SK-N-MC (cell line): Measurements from ENCODE around the gene PIK3R5.

Experiments used
- DNase-seq: peaks from one replicate; pipeline ENCODE4 v3.0.0-alpha.2; 2011; ENCODE audit warnings: low read depth, low spot score
- H3K27ac ChIP-seq: fragments of 200-600 bp; sonication (generic); 2 replicates; pipeline ENCODE4 v1.5.1; 2016; ENCODE audit warnings: mixed run types
- H3K36me3 ChIP-seq: fragments of 200-600 bp; sonication (generic); 2 replicates; pipeline ENCODE4 v1.6.1; 2017; ENCODE audit warnings: antibody characterized with exemption, low read length, mixed read lengths; ENCODE audit not compliant: insufficient read depth
- H3K4me3 ChIP-seq: fragments of 200-600 bp; sonication (generic); 2 replicates; pipeline ENCODE4 v1.5.1; 2016
- H3K9ac ChIP-seq: fragments of 200-600 bp; sonication (generic); 2 replicates; pipeline ENCODE4 v1.8.0; 2017; ENCODE audit warnings: mixed run types, mixed read lengths; ENCODE audit not compliant: insufficient read length
- H3K9me3 ChIP-seq: fragments of 200-600 bp; sonication (generic); 2 replicates; pipeline ENCODE4 v1.6.1; 2017; ENCODE audit warnings: low read depth, mild to moderate bottlenecking, antibody characterized with exemption, low read length, moderate library complexity, mixed read lengths
- EZH2 ChIP-seq: fragments of 200-600 bp; sonication (generic); IDR thresholded peaks from one replicate; pipeline ENCODE4 v1.6.1; 2017; ENCODE audit warnings: antibody characterized with exemption
- FOXP2 ChIP-seq: optimal IDR thresholded peaks from 2 replicates; pipeline ENCODE3; 2011; ENCODE audit warnings: mild to moderate bottlenecking, moderate library complexity; ENCODE audit not compliant: insufficient read depth; ENCODE audit errors: extremely low read length, control extremely low read depth
- POLR2AphosphoS5 ChIP-seq: IDR thresholded peaks from 2 replicates; pipeline ENCODE4 v1.6.1; 2012; ENCODE audit warnings: mild to moderate bottlenecking, low read depth, low read length, borderline replicate concordance

The PIK3R5 gene

DNA sequence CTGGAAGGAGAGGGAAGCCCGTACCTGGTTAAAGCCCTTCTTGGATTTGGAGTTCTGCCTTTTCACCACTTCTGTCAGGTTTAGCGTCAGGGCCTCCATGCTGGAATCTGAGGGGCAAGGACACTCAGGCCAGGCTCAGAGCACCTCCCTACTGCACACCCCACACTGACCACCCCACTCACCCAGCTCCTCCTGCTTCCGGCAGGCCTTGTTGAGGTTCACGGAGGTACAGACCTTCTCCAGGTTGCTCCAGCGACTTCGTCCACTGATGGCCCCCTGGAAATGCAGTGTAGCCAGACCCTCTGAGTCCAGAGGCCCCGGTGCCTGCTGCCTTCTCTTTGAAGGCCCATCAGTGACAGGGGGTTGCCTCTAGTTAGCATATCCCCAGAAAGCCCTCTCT is 83.9 kb downstream of the PIK3R5 start:
- TF ChIP-seq EZH2 (no peak), POLR2AphosphoS5 (no peak), FOXP2 (no peak)
- H3K9me3 ChIP-seq = no peaks in the 10 kb centered on the region
- H3K9ac ChIP-seq = no peak overlapping the region
- no peak overlapping the region for H3K4me3 ChIP-seq
- no peak overlapping the region for H3K27ac ChIP-seq
- no peak for DNase-seq
- H3K36me3 ChIP-seq = no peaks in the 10 kb centered on the region

GRCh38 chr17:8880466-8880865 is 85.0 kb downstream of the PIK3R5 start:
- no peak for DNase-seq
- no peak for TF ChIP-seq FOXP2
- no peak for TF ChIP-seq POLR2AphosphoS5
- TF ChIP-seq EZH2 = no peak
- H3K9ac ChIP-seq = no peak overlapping the region
- H3K4me3 ChIP-seq = no peak overlapping the region
- no peak overlapping the region for H3K27ac ChIP-seq
- H3K36me3 ChIP-seq = no peaks in the 10 kb centered on the region
- no peaks in the 10 kb centered on the region for H3K9me3 ChIP-seq

GRCh38 chr17:8879410-8879809 is 86.1 kb downstream of the PIK3R5 start:
- Histone ChIP-seq H3K36me3 (no peaks in the 10 kb centered on the region), H3K9me3 (no peaks in the 10 kb centered on the region), H3K9ac (no peak overlapping the region), H3K4me3 (no peak overlapping the region), H3K27ac (no peak overlapping the region)
- TF ChIP-seq POLR2AphosphoS5 = no peak
- TF ChIP-seq EZH2 = no peak
- no peak for TF ChIP-seq FOXP2
- no peak for DNase-seq

DNA sequence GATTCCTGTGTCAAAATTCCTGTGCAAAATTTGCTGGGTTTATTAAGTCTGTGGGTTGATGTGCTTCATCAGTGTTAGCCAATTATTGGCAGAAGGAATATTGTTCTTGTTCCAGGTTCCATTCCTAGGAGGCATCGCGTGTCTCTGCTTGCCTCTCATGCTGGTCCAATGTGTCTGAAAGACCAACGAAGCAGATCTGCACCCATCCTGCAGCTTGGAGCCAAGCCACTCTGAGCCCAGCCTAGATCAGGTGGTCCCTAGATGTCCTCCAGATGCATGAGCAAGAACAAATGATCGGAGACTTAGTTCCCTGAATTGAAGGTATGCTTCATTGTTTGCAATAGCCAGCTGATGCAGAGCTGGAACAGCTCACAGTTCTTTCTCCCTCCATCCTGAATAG is 87.5 kb downstream of the PIK3R5 start:
- Histone ChIP-seq H3K36me3 (no peaks in the 10 kb centered on the region), H3K9ac (no peak overlapping the region), H3K27ac (no peak overlapping the region), H3K4me3 (no peak overlapping the region), H3K9me3 (no peaks in the 10 kb centered on the region)
- TF ChIP-seq FOXP2 (no peak), EZH2 (no peak), POLR2AphosphoS5 (no peak)
- DNase-seq = no peak

DNA sequence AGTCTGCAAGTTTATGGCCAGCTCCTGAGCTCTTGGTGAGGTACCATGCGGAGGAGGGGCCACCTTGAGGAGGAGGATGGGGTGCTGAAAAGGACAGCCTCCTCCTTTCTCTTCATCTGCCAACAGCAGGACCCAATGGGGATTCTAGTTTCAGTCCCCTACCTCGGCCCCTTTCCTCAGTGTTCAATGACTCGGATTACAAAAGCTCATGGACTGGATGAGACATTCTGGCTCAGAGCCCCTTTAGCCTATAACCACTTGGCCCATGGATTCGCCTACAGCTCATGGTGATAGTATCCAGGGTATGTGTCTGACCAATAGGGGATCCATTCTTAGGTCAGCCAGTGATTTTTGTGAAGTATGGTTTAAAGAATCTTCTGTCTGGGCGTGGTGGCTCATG is 89.5 kb downstream of the PIK3R5 start:
- TF ChIP-seq EZH2 = no peak
- no peak for TF ChIP-seq FOXP2
- no peak for TF ChIP-seq POLR2AphosphoS5
- no peaks in the 10 kb centered on the region for H3K9me3 ChIP-seq
- DNase-seq = no peak

DNA sequence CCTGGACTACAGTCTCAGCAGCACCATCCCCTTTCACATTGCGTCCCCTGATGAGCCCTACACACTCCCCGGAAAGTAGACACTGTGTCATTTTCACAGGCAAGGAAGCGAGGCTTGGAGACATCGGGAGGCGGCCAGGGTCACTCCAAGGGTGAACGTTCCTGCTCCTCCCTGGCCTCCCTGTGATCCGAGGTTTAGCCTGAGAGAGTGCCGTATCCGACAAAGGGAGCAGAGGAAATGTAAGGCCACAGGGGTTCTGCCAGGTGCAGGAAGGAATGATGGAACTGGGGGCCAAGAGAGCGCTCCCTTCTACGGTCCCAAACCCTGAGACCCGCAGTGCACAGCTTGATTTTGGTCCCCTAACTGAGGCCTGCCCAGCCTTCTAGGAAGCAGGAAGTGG is 90.1 kb downstream of the PIK3R5 start:
- H3K4me3 ChIP-seq = no peak overlapping the region
- H3K9me3 ChIP-seq = no peaks in the 10 kb centered on the region
- no peak overlapping the region for H3K9ac ChIP-seq
- no peak for TF ChIP-seq FOXP2
- TF ChIP-seq EZH2 = no peak
- no peak for TF ChIP-seq POLR2AphosphoS5
- no peak for DNase-seq
- no peaks in the 10 kb centered on the region for H3K36me3 ChIP-seq
- no peak overlapping the region for H3K27ac ChIP-seq

More for the DNA sequence above, 89.5 kb downstream of the PIK3R5 start:
- Histone ChIP-seq H3K4me3 (no peak overlapping the region), H3K9ac (no peak overlapping the region), H3K27ac (no peak overlapping the region), H3K36me3 (no peaks in the 10 kb centered on the region)

- Histone ChIP-seq H3K36me3 (no peaks in the 10 kb centered on the region), H3K27ac (no peak overlapping the region), H3K4me3 (no peak overlapping the region), H3K9me3 (no peaks in the 10 kb centered on the region), H3K9ac (no peak overlapping the region)
- DNase-seq = no peak
- TF ChIP-seq POLR2AphosphoS5 = no peak
- TF ChIP-seq EZH2 = no peak
- no peak for TF ChIP-seq FOXP2
Observed at GRCh38 chr17:8873801-8874715, 91.4 kb downstream of the PIK3R5 start.

DNA sequence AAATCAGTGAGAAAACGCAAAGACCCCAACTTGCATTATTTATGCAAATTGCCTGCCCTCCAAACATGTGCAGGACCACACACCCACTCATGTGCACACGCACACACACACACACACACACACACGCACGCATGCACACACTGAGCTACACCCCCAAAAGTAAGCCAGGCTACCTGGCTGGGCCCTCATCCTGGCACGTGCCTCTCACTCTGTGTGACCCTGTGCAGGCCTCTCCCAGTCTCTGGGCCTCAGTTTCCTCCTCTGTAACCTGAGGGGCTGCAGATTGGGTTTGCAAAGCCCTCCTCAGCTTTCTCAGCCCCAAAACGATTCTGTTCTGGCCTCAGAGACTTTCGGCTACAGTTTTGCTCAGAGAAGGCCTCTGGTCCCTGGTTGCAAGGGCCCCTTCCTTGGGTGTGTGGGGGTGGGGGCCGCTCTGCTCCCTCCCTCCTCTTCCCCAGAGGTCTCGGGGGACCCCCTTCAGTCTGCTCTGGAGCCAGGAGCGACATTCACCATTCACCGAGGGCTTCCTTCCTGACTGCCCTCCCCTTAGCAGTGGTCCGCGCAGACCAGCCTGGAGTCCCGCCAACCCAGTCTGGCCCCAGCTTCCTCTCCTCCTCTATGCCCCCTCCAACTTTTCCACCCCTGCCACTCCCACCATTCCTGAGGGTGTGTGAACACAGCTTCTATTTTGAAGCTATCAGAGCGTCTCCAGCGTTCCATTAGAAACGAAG is 92.6 kb downstream of the PIK3R5 start:
- no peak for DNase-seq
- Histone ChIP-seq H3K9ac (no peak overlapping the region), H3K27ac (no peak overlapping the region), H3K4me3 (no peak overlapping the region), H3K36me3 (no peaks in the 10 kb centered on the region), H3K9me3 (no peaks in the 10 kb centered on the region)
- TF ChIP-seq FOXP2 (no peak), POLR2AphosphoS5 (no peak), EZH2 (no peak)
